GM12878 (cell line): ENCODE data around the gene EEF2K. TPM values are rescaled to one million over a fixed set of nuclear protein-coding genes. Genes with fewer than 3 reads are reported as not detected.

ENCODE experiments used
- BACH1 ChIP-seq: fragments of 450-650 bp; IDR thresholded peaks from 2 replicates; pipeline ENCODE4 v1.6.1; 2017; ENCODE audit warnings: mild to moderate bottlenecking, borderline replicate concordance
- CHD1 ChIP-seq: IDR thresholded peaks from 2 replicates; pipeline ENCODE4 v1.6.1; 2012; ENCODE audit warnings: low read depth, low read length, improper control_type of control experiment
- EGR1 ChIP-seq, 2 experiments: IDR thresholded peaks; 1 replicate in 1 of 2; 2 replicates in 1 of 2; pipeline ENCODE4 v1.6.1; 2011 to 2012; ENCODE audit warnings: low read depth in 2 of 2, low read length in 2 of 2, borderline replicate concordance in 1 of 2, mild to moderate bottlenecking in 1 of 2, moderate library complexity in 1 of 2
- KAT2A ChIP-seq: conservative IDR thresholded peaks from 2 replicates; pipeline ENCODE4 v1.6.1; 2011; ENCODE audit warnings: low read depth, low read length; ENCODE audit not compliant: control insufficient read depth
- MLLT1 ChIP-seq: fragments of 450-650 bp; IDR thresholded peaks from 2 replicates; pipeline ENCODE4 v1.6.1; 2016; ENCODE audit warnings: mild to moderate bottlenecking
- MTA2 ChIP-seq: fragments of 450-650 bp; IDR thresholded peaks from 2 replicates; pipeline ENCODE4 v1.6.1; 2016; ENCODE audit warnings: low read depth, mild to moderate bottlenecking, moderate library complexity
- NBN ChIP-seq: fragments of 450-650 bp; IDR thresholded peaks from 2 replicates; pipeline ENCODE4 v1.6.1; 2016
- NFYA ChIP-seq: IDR thresholded peaks from 2 replicates; pipeline ENCODE4 v1.6.1; 2011; ENCODE audit warnings: low read depth, mild to moderate bottlenecking, low read length, improper control_type of control experiment, borderline replicate concordance
- POLR2A ChIP-seq: IDR thresholded peaks from 2 replicates; pipeline ENCODE4 v1.6.1; 2011; ENCODE audit warnings: low read depth, mild to moderate bottlenecking, low read length
- POLR2AphosphoS5 ChIP-seq: IDR thresholded peaks from 2 replicates; pipeline ENCODE4 v1.6.1; 2011; ENCODE audit warnings: mild to moderate bottlenecking, low read length, inconsistent platforms
- RELA ChIP-seq: fragments of 450-650 bp; IDR thresholded peaks from 2 replicates; pipeline ENCODE4 v1.8.0; 2014; ENCODE audit warnings: borderline replicate concordance; ENCODE audit not compliant: partially characterized antibody
- SREBF1 ChIP-seq: IDR thresholded peaks from 2 replicates; pipeline ENCODE4 v1.6.1; 2012; ENCODE audit warnings: mild to moderate bottlenecking, low read length
- ZNF217 ChIP-seq: fragments of 450-650 bp; IDR thresholded peaks from 2 replicates; pipeline ENCODE4 v1.6.1; 2017; ENCODE audit warnings: antibody characterized with exemption, mild to moderate bottlenecking
- polyA plus RNA-seq, 11 experiments: library from polyadenylated mRNA; depleted of rRNA in 4 of 11; unstranded in 6 of 11; stranded (reverse) in 5 of 11; fragments of >200 nt; fragmentation: Nextera tagmentation in 4 of 11; fragmentation: Illumina TruSeq in 1 of 11; extraction: Ambion mirVana in 4 of 11; extraction: Trizol in 1 of 11; gene quantifications; 1 replicate in 1 of 11; 2 replicates in 10 of 11; pipeline versions ENCODE4 v1.2.1 to v1.2.3, GENCODE V29; 2011 to 2016; ENCODE audit warnings: inconsistent platforms in 2 of 11, missing spikeins in 2 of 11, low read depth in 1 of 11
- total RNA-seq, 4 experiments: library from RNA; depleted of rRNA in 3 of 4; stranded (reverse); fragments of >200 nt in 3 of 4; fragmentation: Illumina TruSeq in 1 of 4; extraction: Trizol in 1 of 4; gene quantifications; 2 replicates each; pipeline versions ENCODE4 v1.2.1 to v1.2.3, GENCODE V29; 2013 to 2021

EEF2K gene
- total and polyA plus RNA-seq, 10 of the 15 experiments (the other 5 are each of a cell fraction or from before 2014, with no cell fraction given), result 2.0 to 29.6 (median 12.2) TPM

GRCh38 chr16:22190776-22191531 lies 15.1 kb upstream of the EEF2K start (continued):
- peak; percentile 73 for TF ChIP-seq POLR2AphosphoS5
- TF ChIP-seq MLLT1, result no peak
- TF ChIP-seq POLR2A, result peak; percentile 85
- TF ChIP-seq NFYA, result no peak
- TF ChIP-seq MTA2, result peak; percentile 39; the same call in 1 of the 2 replicates
- peak; percentile 81 for TF ChIP-seq NBN
- peak; percentile 24 for TF ChIP-seq RELA
- TF ChIP-seq EGR1 (IDR thresholded peaks at IDR 0.05; ENCODE audit: borderline replicate concordance in 1 of 2, low read depth in 2 of 2, low read length in 2 of 2), result peak in 1 of 2 experiments; percentile 7; a peak in 2 of 3 replicates
- TF ChIP-seq KAT2A, result no peak
- no peak for TF ChIP-seq SREBF1
- no peak for TF ChIP-seq ZNF217
- TF ChIP-seq CHD1, result 0 out of 2 replicates have a peak, but pooled peaks have one; percentile 50
- peak; percentile 41; the same call in 1 of the 2 replicates for TF ChIP-seq BACH1
